ENCODE data around the gene BST2. TPM values are rescaled to one million over a fixed set of nuclear protein-coding genes. Genes with fewer than 3 reads are reported as not detected.

BST2 gene
- total and polyA plus RNA-seq, 8 donors, result 3.9 to 34.6 (median 16.5) TPM

- DNase-seq (no peak), FAIRE-seq (no peak), ATAC-seq (no peak)
- H3K36me3 ChIP-seq, result no peaks in the 10 kb centered on the region
- TF ChIP-seq, protein P1, sequence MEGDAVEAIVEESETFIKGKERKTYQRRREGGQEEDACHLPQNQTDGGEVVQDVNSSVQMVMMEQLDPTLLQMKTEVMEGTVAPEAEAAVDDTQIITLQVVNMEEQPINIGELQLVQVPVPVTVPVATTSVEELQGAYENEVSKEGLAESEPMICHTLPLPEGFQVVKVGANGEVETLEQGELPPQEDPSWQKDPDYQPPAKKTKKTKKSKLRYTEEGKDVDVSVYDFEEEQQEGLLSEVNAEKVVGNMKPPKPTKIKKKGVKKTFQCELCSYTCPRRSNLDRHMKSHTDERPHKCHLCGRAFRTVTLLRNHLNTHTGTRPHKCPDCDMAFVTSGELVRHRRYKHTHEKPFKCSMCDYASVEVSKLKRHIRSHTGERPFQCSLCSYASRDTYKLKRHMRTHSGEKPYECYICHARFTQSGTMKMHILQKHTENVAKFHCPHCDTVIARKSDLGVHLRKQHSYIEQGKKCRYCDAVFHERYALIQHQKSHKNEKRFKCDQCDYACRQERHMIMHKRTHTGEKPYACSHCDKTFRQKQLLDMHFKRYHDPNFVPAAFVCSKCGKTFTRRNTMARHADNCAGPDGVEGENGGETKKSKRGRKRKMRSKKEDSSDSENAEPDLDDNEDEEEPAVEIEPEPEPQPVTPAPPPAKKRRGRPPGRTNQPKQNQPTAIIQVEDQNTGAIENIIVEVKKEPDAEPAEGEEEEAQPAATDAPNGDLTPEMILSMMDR (IDR thresholded peaks at IDR 0.05), result no peak
- peak overlapping the region in 2 of 4 donors; percentile 34 to 40 for H3K4me3 ChIP-seq
- H3K27ac ChIP-seq, result no peak overlapping the region
- WGBS, 2 donors, result 68 to 88% methylated on average over 6 of the region's 6 CpGs
- intact Hi-C loops (cut with DNase I), result no loop called here
- no peaks in the 10 kb centered on the region for H3K9me3 ChIP-seq
- no peaks in the 10 kb centered on the region for H3K27me3 ChIP-seq
- H3K4me1 ChIP-seq, result no peaks in the 10 kb centered on the region
Observed at GRCh38 chr19:17404015-17404414, 1.4 kb downstream of the BST2 start.

DNA sequence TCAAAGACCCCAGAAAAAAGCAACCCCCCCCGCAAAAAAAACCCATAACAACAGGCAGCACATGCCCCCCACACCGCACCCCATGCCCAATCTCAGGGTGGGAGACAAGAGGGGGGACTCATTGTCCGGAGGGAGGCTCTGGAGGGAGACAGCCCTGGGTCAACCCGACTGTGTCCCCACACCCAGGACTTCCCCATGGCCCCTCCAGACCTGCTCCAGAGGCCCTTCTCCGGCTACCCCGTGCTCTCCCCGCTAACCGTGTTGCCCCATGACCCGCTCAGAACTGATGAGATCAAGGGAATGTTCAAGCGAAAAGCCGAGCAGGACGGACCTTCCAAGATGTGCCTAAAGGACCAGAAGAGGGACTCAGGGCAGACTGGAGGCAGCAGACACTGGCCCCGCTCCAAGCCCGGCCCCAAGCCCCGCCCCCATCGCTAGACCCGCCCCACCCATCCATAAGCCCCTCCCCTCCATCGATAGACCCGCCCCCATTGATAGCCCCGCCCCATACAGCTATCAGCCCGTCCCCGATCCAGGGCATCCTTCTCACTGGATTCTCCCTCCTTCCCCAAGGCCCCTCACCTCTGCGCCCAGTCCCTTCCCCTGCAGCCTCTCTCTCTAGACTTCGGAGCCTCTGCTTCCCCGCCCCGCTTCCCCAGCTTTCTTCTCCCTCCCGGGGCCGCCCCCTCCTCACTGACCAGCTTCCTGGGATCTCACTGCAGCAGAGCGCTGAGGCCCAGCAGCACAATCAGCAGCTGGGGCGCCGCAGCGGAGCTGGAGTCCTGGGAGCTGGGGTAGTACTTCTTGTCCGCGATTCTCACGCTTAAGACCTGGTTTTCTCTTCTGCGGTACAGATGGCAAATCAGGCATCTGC, 2.2 kb downstream of the BST2 start:
- Histone ChIP-seq H3K27ac (no peak overlapping the region), H3K9me3 (no peaks in the 10 kb centered on the region), H3K4me1 (no peaks in the 10 kb centered on the region), H3K36me3 (no peaks in the 10 kb centered on the region), H3K4me3 (peak overlapping the region in 1 of 4 donors; percentile 34), H3K27me3 (no peaks in the 10 kb centered on the region)
- ATAC-seq (peak in 1 of 4 donors; percentile 40), DNase-seq (no peak), FAIRE-seq (no peak)
- 42 to 47% methylated on average over 27 to 35 of the region's 36 CpGs for WGBS, 2 donors
- intact Hi-C loops (cut with DNase I), result no loop called here
- TF ChIP-seq, protein P1 (IDR thresholded peaks at IDR 0.05), result no peak

DNA sequence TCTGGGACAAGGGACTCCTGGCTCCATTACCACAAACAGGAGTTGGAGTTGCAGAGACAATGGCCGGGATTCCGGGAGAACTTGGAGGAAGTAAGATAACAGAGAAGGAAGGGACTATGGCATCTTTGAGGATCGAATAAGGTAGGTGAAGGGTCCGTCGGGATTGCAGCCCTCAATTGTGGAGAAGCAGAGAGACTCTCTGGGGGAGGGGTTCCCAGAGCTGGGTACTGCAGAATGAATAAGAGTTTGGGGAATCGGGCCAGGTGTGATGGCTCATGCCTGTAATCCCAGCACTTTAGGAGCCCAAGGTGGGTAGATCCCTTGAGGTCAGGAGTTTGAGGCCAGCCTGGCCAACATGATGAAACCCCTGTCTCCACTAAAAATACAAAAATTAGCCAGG, 3.8 kb downstream of the BST2 start:
- H3K9me3 ChIP-seq, result no peaks in the 10 kb centered on the region
- H3K4me1 ChIP-seq, result no peaks in the 10 kb centered on the region
- H3K4me3 ChIP-seq, result no peak overlapping the region
- no peaks in the 10 kb centered on the region for H3K36me3 ChIP-seq
- no peak for ATAC-seq
- TF ChIP-seq, protein P1 (IDR thresholded peaks at IDR 0.05), result no peak
- no peaks in the 10 kb centered on the region for H3K27me3 ChIP-seq
- FAIRE-seq, result no peak
- intact Hi-C loops (cut with DNase I), result no loop called here
- no peak overlapping the region for H3K27ac ChIP-seq
- WGBS, 2 donors, result 63 to 77% methylated on average over 6 of the region's 6 CpGs
- no peak for DNase-seq

- H3K27me3 ChIP-seq, result peaks cover 0 to 4% (median 0%) of the 10 kb centered on the region in 4 donors
- 55 to 75% methylated on average over 8 of the region's 8 CpGs for WGBS, 2 donors
- H3K27ac ChIP-seq, result no peak overlapping the region
- FAIRE-seq, result no peak
- no peak for ATAC-seq
- no peaks in the 10 kb centered on the region for H3K9me3 ChIP-seq
- TF ChIP-seq, protein P1 (IDR thresholded peaks at IDR 0.05), result no peak
- no peaks in the 10 kb centered on the region for H3K36me3 ChIP-seq
- H3K4me3 ChIP-seq, result no peak overlapping the region
- intact Hi-C loops (cut with DNase I), result no loop called here
- DNase-seq, result no peak
- no peaks in the 10 kb centered on the region for H3K4me1 ChIP-seq
Observed at GRCh38 chr19:17398902-17399527, 6.4 kb downstream of the BST2 start.
